H1 (cell line): ENCODE data around the gene ZYG11B.
"Not testable (repeated sequence)": the region's sequence is repeated elsewhere in the genome, so short reads cannot be mapped to it uniquely, and the experiment has no call there.

Experiments used
- CBX5 ChIP-seq: fragments of 300-800, 300-1000 bp; sonication (generic); IDR thresholded peaks from 2 replicates; pipeline ENCODE4 v1.7.1; 2016; ENCODE audit warnings: antibody characterized with exemption, low read length, low read depth
- EP300 ChIP-seq, 2 experiments: IDR thresholded peaks; 1 replicate in 1 of 2; 2 replicates in 1 of 2; pipeline ENCODE4 v1.6.1; 2011 to 2012; ENCODE audit warnings: low read depth in 2 of 2, low read length in 2 of 2, mild to moderate bottlenecking in 2 of 2, borderline replicate concordance in 1 of 2, inconsistent platforms in 1 of 2, moderate library complexity in 1 of 2
- EZH2 ChIP-seq: fragments of 200-600 bp; sonication (generic); IDR thresholded peaks from 2 replicates; pipeline ENCODE4 v1.7.1; 2012; ENCODE audit warnings: low read depth, mild to moderate bottlenecking, moderate library complexity, low read length, inconsistent platforms; ENCODE audit not compliant: severe bottlenecking
- POLR2A ChIP-seq, 2 experiments: IDR thresholded peaks; 1 replicate in 1 of 2; 2 replicates in 1 of 2; pipeline ENCODE4 v1.6.1; 2011; ENCODE audit warnings: low read depth in 2 of 2, low read length in 2 of 2, mild to moderate bottlenecking in 2 of 2; ENCODE audit errors: control extremely low read depth in 1 of 2
- POLR2AphosphoS5 ChIP-seq: IDR thresholded peaks from 2 replicates; pipeline ENCODE4 v1.6.1; 2011; ENCODE audit warnings: low read depth, low read length
- POU5F1 ChIP-seq: IDR thresholded peaks from 2 replicates; pipeline ENCODE4 v1.6.1; 2011; ENCODE audit warnings: low read depth, mild to moderate bottlenecking, low read length, moderate library complexity
- SP2 ChIP-seq: IDR thresholded peaks from 2 replicates; pipeline ENCODE4 v1.6.1; 2012; ENCODE audit warnings: mild to moderate bottlenecking, low read length, inconsistent platforms
- ZNF274 ChIP-seq: IDR thresholded peaks from 2 replicates; pipeline ENCODE4 v1.7.0; 2012; ENCODE audit warnings: low read length, borderline replicate concordance; ENCODE audit errors: extremely low read depth
- TF ChIP-seq, protein P1 (sequence below): IDR thresholded peaks from 2 replicates; pipeline ENCODE4 v1.6.1; 2012; ENCODE audit warnings: low read length, inconsistent platforms
- TF ChIP-seq, protein P2 (sequence below), 3 experiments: IDR thresholded peaks; 1 replicate in 2 of 3; 2 replicates in 1 of 3; pipeline versions ENCODE4 v1.5.1 to v1.6.1; 2011; ENCODE audit warnings: low read length in 3 of 3, mild to moderate bottlenecking in 3 of 3, inconsistent platforms in 2 of 3, low read depth in 1 of 3, moderate library complexity in 1 of 3; ENCODE audit not compliant: insufficient read depth in 1 of 3; ENCODE audit errors: control extremely low read depth in 1 of 3

DNA sequence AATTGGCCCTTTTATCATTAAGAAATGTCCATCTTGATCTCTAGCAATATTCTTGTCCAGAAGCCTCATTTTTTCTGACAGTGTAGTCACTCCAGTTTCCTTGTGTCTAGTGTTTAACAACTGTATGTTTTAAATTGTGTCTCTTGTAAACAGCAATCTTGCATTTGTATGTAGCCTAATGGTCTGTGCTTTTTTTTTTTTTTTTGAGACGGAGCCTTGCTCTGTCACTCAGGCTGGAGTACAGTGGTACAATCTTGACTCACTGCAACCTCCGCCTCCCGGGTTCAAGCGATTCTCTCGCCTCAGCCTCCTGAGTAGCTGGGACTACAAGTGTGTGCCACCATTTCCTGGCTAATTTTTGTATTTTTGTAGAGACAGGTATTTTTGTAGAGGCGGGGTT lies 118.9 kb downstream of the ZYG11B start:
- TF ChIP-seq, protein P1, sequence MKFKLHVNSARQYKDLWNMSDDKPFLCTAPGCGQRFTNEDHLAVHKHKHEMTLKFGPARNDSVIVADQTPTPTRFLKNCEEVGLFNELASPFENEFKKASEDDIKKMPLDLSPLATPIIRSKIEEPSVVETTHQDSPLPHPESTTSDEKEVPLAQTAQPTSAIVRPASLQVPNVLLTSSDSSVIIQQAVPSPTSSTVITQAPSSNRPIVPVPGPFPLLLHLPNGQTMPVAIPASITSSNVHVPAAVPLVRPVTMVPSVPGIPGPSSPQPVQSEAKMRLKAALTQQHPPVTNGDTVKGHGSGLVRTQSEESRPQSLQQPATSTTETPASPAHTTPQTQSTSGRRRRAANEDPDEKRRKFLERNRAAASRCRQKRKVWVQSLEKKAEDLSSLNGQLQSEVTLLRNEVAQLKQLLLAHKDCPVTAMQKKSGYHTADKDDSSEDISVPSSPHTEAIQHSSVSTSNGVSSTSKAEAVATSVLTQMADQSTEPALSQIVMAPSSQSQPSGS, result not testable (repeated sequence)
- TF ChIP-seq, protein P2, sequence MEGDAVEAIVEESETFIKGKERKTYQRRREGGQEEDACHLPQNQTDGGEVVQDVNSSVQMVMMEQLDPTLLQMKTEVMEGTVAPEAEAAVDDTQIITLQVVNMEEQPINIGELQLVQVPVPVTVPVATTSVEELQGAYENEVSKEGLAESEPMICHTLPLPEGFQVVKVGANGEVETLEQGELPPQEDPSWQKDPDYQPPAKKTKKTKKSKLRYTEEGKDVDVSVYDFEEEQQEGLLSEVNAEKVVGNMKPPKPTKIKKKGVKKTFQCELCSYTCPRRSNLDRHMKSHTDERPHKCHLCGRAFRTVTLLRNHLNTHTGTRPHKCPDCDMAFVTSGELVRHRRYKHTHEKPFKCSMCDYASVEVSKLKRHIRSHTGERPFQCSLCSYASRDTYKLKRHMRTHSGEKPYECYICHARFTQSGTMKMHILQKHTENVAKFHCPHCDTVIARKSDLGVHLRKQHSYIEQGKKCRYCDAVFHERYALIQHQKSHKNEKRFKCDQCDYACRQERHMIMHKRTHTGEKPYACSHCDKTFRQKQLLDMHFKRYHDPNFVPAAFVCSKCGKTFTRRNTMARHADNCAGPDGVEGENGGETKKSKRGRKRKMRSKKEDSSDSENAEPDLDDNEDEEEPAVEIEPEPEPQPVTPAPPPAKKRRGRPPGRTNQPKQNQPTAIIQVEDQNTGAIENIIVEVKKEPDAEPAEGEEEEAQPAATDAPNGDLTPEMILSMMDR (IDR thresholded peaks at IDR 0.05; ENCODE audit: control extremely low read depth in 1 of 3, insufficient read depth in 1 of 3, low read depth in 1 of 3, low read length in 3 of 3), result not testable (repeated sequence)
- TF ChIP-seq ZNF274; EZH2; POLR2AphosphoS5; POLR2A (IDR thresholded peaks at IDR 0.05; ENCODE audit: control extremely low read depth in 1 of 2, low read depth in 2 of 2, low read length in 2 of 2); EP300 (IDR thresholded peaks at IDR 0.05; ENCODE audit: borderline replicate concordance in 1 of 2, low read depth in 2 of 2, low read length in 2 of 2); SP2; POU5F1; CBX5: not testable (repeated sequence)
